Panc1 (cell line): Measurements from ENCODE around the gene CDS2. TPM values are rescaled to one million over a fixed set of nuclear protein-coding genes. Genes with fewer than 3 reads are reported as not detected.

ENCODE experiments used
- ATAC-seq: fragments of 200-7000 bp; cut with Tn5 transposase; 2 replicates; pipeline ENCODE4 v1.9.1; 2020; ENCODE audit warnings: mild to moderate bottlenecking, moderate library complexity
- BruUV-seq: library from RNA; stranded (reverse); fragments of 400-500 nt; replicated peaks from 2 replicates; lab custom pipeline; 2021; lab: Mats Ljungman, UMichigan
- CTCF ChIA-PET: fragments of 300-600 bp; sonication (Branson Sonifier 250); formaldehyde crosslinking; loops from one replicate; lab custom pipeline; 2022; ENCODE audit warnings: antibody characterized with exemption; lab: Charles Lee
- POLR2A ChIA-PET: fragments of 300-600 bp; sonication (Branson Sonifier 250); formaldehyde crosslinking; loops from one replicate; lab custom pipeline; 2022; ENCODE audit warnings: antibody characterized with exemption; lab: Charles Lee
- DNase-seq: peaks from one replicate; pipeline ENCODE4 v3.0.0-alpha.2; 2010; ENCODE audit warnings: low read depth, low spot score
- H3K27ac ChIP-seq: 2 replicates; pipeline ENCODE4 v1.5.1; 2011; ENCODE audit warnings: mild to moderate bottlenecking, low read length, inconsistent platforms
- H3K27me3 ChIP-seq: fragments of 200-500 bp; sonication (Bioruptor generic); 2 replicates; pipeline ENCODE4 v1.6.0; 2014; ENCODE audit warnings: low read length, inconsistent platforms; ENCODE audit not compliant: control insufficient read depth, insufficient read depth
- H3K36me3 ChIP-seq: fragments of 200-500 bp; sonication (Bioruptor generic); 2 replicates; pipeline ENCODE4 v1.5.1; 2014; ENCODE audit warnings: inconsistent platforms, mild to moderate bottlenecking, low read length, moderate library complexity; ENCODE audit not compliant: control insufficient read depth, insufficient read depth
- H3K4me1 ChIP-seq: 2 replicates; pipeline ENCODE4 v1.5.1; 2011; ENCODE audit warnings: inconsistent platforms, mild to moderate bottlenecking, low read length, moderate library complexity; ENCODE audit not compliant: control insufficient read depth, insufficient read depth
- H3K4me3 ChIP-seq, 2 experiments: 2 replicates each; pipeline ENCODE4 v1.5.1; 2011 to 2012; ENCODE audit warnings: low read depth in 2 of 2, low read length in 2 of 2, mild to moderate bottlenecking in 2 of 2, inconsistent platforms in 1 of 2, moderate library complexity in 1 of 2
- H3K9me3 ChIP-seq: fragments of 200-500 bp; sonication (Bioruptor generic); 2 replicates; pipeline ENCODE4 v1.5.1; 2014; ENCODE audit warnings: low read depth, mild to moderate bottlenecking, inconsistent platforms, low read length, moderate library complexity; ENCODE audit not compliant: control insufficient read depth, insufficient read depth
- POLR2AphosphoS5 ChIP-seq: IDR thresholded peaks from 2 replicates; pipeline ENCODE4 v1.6.1; 2012; ENCODE audit warnings: mild to moderate bottlenecking, low read depth, low read length, moderate library complexity
- SIN3A ChIP-seq: IDR thresholded peaks from 2 replicates; pipeline ENCODE4 v1.6.1; 2012; ENCODE audit warnings: low read depth, mild to moderate bottlenecking, low read length, moderate library complexity, borderline replicate concordance; ENCODE audit not compliant: insufficient read depth
- TCF7L2 ChIP-seq: IDR thresholded peaks from 2 replicates; pipeline ENCODE4 v1.6.1; 2011; ENCODE audit warnings: mild to moderate bottlenecking, low read depth, low read length, inconsistent platforms
- in situ Hi-C: cut with HindIII; loops from 2 replicates; pipeline ENCODE4 v1.10.0; 2016; ENCODE audit warnings: low sequenced_read_pairs, low pct_unique_long_range_greater_than_20kb
- intact Hi-C: fragments of 100-400 bp; cut with micrococcal nuclease; formaldehyde crosslinking; loops from one replicate; pipeline ENCODE4 v1.10.0; 2022; ENCODE audit not compliant: unreplicated experiment
- total RNA-seq: library from RNA; stranded (reverse); gene quantifications from one replicate; pipeline ENCODE4 v1.2.1, GENCODE V29; 2021; ENCODE audit not compliant: unreplicated experiment
- TF ChIP-seq, protein P1 (sequence below): fragments of 450-650 bp; IDR thresholded peaks from 2 replicates; pipeline ENCODE4 v1.5.1; 2017; ENCODE audit warnings: mild to moderate bottlenecking
- TF ChIP-seq, protein P2 (sequence below), 2 experiments: IDR thresholded peaks; 2 replicates each; pipeline ENCODE4 v1.6.1; 2011 to 2012; ENCODE audit warnings: low read depth in 2 of 2, control low read depth in 1 of 2, low read length in 1 of 2, mild to moderate bottlenecking in 1 of 2, moderate library complexity in 1 of 2; ENCODE audit not compliant: insufficient read depth in 1 of 2

The CDS2 gene
- total RNA-seq, 1 experiment from 2014 or later = 54.0 TPM

DNA sequence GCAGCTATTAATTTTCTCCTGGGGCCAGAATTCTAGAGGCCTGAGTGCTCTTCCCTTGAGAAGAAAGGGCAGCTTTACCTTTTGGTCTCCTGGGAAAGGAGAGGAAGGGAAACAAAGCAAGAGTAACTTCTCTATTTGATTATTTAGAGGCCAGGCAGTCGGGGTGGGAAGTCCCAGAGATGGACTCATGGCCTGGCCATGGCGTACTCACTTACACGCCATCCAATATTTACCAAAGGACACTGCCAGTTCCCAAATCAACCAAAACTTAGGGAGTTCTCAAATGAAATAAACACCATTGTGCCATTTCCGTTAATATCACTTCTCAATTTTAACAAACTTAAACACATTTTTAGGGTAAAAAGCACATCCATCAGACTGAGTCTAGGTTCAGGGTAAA lies 76.6 kb downstream of the CDS2 start:
- H3K4me3 ChIP-seq = no peak overlapping the region
- TF ChIP-seq POLR2AphosphoS5 (no peak), TCF7L2 (no peak), SIN3A (no peak)
- TF ChIP-seq, protein P1, sequence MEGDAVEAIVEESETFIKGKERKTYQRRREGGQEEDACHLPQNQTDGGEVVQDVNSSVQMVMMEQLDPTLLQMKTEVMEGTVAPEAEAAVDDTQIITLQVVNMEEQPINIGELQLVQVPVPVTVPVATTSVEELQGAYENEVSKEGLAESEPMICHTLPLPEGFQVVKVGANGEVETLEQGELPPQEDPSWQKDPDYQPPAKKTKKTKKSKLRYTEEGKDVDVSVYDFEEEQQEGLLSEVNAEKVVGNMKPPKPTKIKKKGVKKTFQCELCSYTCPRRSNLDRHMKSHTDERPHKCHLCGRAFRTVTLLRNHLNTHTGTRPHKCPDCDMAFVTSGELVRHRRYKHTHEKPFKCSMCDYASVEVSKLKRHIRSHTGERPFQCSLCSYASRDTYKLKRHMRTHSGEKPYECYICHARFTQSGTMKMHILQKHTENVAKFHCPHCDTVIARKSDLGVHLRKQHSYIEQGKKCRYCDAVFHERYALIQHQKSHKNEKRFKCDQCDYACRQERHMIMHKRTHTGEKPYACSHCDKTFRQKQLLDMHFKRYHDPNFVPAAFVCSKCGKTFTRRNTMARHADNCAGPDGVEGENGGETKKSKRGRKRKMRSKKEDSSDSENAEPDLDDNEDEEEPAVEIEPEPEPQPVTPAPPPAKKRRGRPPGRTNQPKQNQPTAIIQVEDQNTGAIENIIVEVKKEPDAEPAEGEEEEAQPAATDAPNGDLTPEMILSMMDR = no peak
- TF ChIP-seq, protein P2, sequence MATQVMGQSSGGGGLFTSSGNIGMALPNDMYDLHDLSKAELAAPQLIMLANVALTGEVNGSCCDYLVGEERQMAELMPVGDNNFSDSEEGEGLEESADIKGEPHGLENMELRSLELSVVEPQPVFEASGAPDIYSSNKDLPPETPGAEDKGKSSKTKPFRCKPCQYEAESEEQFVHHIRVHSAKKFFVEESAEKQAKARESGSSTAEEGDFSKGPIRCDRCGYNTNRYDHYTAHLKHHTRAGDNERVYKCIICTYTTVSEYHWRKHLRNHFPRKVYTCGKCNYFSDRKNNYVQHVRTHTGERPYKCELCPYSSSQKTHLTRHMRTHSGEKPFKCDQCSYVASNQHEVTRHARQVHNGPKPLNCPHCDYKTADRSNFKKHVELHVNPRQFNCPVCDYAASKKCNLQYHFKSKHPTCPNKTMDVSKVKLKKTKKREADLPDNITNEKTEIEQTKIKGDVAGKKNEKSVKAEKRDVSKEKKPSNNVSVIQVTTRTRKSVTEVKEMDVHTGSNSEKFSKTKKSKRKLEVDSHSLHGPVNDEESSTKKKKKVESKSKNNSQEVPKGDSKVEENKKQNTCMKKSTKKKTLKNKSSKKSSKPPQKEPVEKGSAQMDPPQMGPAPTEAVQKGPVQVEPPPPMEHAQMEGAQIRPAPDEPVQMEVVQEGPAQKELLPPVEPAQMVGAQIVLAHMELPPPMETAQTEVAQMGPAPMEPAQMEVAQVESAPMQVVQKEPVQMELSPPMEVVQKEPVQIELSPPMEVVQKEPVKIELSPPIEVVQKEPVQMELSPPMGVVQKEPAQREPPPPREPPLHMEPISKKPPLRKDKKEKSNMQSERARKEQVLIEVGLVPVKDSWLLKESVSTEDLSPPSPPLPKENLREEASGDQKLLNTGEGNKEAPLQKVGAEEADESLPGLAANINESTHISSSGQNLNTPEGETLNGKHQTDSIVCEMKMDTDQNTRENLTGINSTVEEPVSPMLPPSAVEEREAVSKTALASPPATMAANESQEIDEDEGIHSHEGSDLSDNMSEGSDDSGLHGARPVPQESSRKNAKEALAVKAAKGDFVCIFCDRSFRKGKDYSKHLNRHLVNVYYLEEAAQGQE (IDR thresholded peaks at IDR 0.05; ENCODE audit: insufficient read depth in 1 of 2, low read depth in 2 of 2, low read length in 1 of 2) = no peak
- in situ Hi-C loops = no loop called here
- POLR2A ChIA-PET = no interaction called here
- ATAC-seq = no peak
- no peaks in the 10 kb centered on the region for H3K9me3 ChIP-seq
- no peaks in the 10 kb centered on the region for H3K27me3 ChIP-seq
- no peaks in the 10 kb centered on the region for H3K36me3 ChIP-seq
- BruUV-seq = no TSS peak
- H3K27ac ChIP-seq = no peak overlapping the region
- no peaks in the 10 kb centered on the region for H3K4me1 ChIP-seq
- DNase-seq = no peak
- CTCF ChIA-PET = interaction anchor here (0.7 to 0.9 kb wide), 2 partner anchors 77 to 231 kb away, joined by 3 to 4 read pairs; partner anchors contain the start of gene CDS2
- intact Hi-C loops = no loop called here

DNA sequence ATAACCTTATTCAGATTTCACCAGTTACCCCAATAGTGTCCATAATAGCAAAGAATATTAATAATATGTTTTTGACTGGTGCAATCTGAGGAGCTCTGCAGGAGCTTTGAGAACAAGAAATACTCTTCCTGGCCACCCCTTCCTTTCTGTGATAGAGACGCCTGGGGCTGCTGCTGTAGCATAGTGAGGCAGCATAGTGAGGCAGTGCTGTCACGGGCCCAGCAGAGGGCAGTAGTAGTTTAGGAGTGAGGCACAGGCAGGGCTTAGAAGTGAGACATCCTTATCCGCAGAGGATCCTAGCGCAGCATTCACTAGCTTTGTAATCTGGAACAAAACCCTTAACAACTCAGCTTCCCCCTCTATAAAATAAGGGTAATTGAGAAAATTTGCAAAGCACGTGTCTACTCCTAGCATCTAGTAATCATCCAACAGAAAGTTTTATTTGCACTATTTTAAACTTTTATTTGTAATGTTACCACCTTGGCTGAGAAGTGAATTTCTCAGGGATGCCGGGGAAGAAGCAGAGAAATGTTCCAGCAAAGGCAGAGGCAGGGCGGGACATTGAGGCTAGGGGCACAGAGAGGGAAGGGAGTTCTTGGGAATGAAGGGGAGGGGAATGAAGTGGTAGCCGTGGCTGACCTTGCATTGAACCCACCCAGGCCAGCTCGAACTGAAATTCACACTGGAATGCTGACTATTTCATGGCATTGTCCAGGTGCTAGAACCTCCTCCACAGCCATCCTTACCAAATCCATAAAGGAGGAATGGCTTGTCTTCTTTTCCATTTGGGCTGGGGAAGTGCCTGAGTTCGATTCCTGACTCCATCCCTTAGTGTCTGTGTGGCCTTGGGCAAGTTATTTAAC lies 78.8 kb downstream of the CDS2 start:
- in situ Hi-C loops = no loop called here
- ChIA-PET CTCF (interaction anchor here (0.5 to 1.5 kb wide), 5 partner anchors 17 to 243 kb away, joined by 5 to 10 read pairs (median 6); partner anchors contain the start of gene CDS2), POLR2A (interaction anchor here (0.6 kb wide), 1 partner anchor 1020 kb away, joined by 3 read pairs; no protein-coding TSS in a partner anchor)
- intact Hi-C loops = loop anchor here (1.0 kb wide), 1 partner anchor 243 kb away; no protein-coding TSS in a partner anchor
- H3K36me3 ChIP-seq = no peaks in the 10 kb centered on the region
- no TSS peak for BruUV-seq
- H3K27ac ChIP-seq = no peak overlapping the region
- no peaks in the 10 kb centered on the region for H3K27me3 ChIP-seq
- TF ChIP-seq, protein P1 = peak; percentile 94
- TF ChIP-seq, protein P2 (IDR thresholded peaks at IDR 0.05; ENCODE audit: insufficient read depth in 1 of 2, low read depth in 2 of 2, low read length in 1 of 2) = no peak
- H3K9me3 ChIP-seq = no peaks in the 10 kb centered on the region
- ATAC-seq = peak; percentile 100
- no peaks in the 10 kb centered on the region for H3K4me1 ChIP-seq
- H3K4me3 ChIP-seq = no peak overlapping the region
- peak; percentile 51 for DNase-seq
